ENCODE results near the gene MYLK.

The MYLK gene

GRCh38 chr3:123576122-123576521 is 308.0 kb downstream of the MYLK start:
- in situ Hi-C loops (cut with MboI; ENCODE audit: low sequenced_read_pairs), result no loop called here

- in situ Hi-C loops (cut with MboI; ENCODE audit: low sequenced_read_pairs), result no loop called here
Measured at GRCh38 chr3:123571973-123572365, 312.2 kb downstream of the MYLK start.

- in situ Hi-C loops (cut with MboI; ENCODE audit: low sequenced_read_pairs), result no loop called here
Measured at GRCh38 chr3:123571264-123571972, 312.7 kb downstream of the MYLK start.

GRCh38 chr3:123568875-123569274 is 315.3 kb downstream of the MYLK start:
- in situ Hi-C loops (cut with MboI; ENCODE audit: low sequenced_read_pairs), result no loop called here

- in situ Hi-C loops (cut with MboI; ENCODE audit: low sequenced_read_pairs), result no loop called here
Measured at GRCh38 chr3:123568034-123568433, 316.1 kb downstream of the MYLK start.

- in situ Hi-C loops (cut with MboI; ENCODE audit: low sequenced_read_pairs), result no loop called here
Measured at GRCh38 chr3:123564056-123564455, 320.1 kb downstream of the MYLK start.

- in situ Hi-C loops (cut with MboI; ENCODE audit: low sequenced_read_pairs), result no loop called here
Measured at GRCh38 chr3:123562547-123562946, 321.6 kb downstream of the MYLK start.

GRCh38 chr3:123561188-123561587 is 322.9 kb downstream of the MYLK start:
- in situ Hi-C loops (cut with MboI; ENCODE audit: low sequenced_read_pairs), result no loop called here

Measured in HL-60/S4 (cell line).